GM23248 (cell line): ENCODE measurements around the gene WNT8A.

Experiments
- EZH2 ChIP-seq: fragments of 200-600 bp; sonication (generic); IDR thresholded peaks from 2 replicates; pipeline ENCODE4 v1.6.1; 2018; ENCODE audit warnings: antibody characterized with exemption, mild to moderate bottlenecking; ENCODE audit not compliant: insufficient read depth, poor library complexity, severe bottlenecking
- EZH2phosphoT487 ChIP-seq: fragments of 200-600 bp; sonication (generic); IDR thresholded peaks from 2 replicates; pipeline ENCODE4 v1.6.1; 2018; ENCODE audit warnings: antibody characterized with exemption, moderate library complexity, mild to moderate bottlenecking, low read depth; ENCODE audit not compliant: insufficient read depth

DNA sequence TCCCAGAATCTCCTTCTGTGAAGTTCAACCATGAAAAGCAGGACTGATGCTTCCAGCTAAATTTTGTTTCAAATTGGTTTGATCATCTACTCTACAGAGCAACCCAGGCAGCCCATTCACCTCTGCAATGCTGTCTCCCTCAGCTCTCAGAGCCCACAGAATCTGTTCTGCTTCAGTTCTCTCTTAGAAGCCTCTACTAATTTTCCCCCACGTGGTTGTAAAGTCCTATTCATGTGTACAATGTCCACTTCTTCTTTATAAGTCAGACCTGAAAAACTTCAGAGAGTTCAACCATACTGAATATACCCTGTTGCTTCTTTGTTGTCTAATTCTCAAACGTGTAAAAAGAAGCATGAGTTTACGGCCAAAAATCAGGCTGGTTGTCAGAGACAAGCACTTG is 29.6 kb upstream of the WNT8A start:
- no peak for TF ChIP-seq EZH2
- TF ChIP-seq EZH2phosphoT487, result no peak
